Inflammatory macrophage treated with lipopolysaccharide for 4 hours (primary cell): Measurements from ENCODE around the gene SLC39A6.
"Not testable (repeated sequence)": the region's sequence is repeated elsewhere in the genome, so short reads cannot be mapped to it uniquely, and the experiment has no call there.

ENCODE experiments used
- DNase-seq: peaks from one replicate; pipeline ENCODE4 v3.0.0-alpha.2; 2020

Gene SLC39A6, protein sequence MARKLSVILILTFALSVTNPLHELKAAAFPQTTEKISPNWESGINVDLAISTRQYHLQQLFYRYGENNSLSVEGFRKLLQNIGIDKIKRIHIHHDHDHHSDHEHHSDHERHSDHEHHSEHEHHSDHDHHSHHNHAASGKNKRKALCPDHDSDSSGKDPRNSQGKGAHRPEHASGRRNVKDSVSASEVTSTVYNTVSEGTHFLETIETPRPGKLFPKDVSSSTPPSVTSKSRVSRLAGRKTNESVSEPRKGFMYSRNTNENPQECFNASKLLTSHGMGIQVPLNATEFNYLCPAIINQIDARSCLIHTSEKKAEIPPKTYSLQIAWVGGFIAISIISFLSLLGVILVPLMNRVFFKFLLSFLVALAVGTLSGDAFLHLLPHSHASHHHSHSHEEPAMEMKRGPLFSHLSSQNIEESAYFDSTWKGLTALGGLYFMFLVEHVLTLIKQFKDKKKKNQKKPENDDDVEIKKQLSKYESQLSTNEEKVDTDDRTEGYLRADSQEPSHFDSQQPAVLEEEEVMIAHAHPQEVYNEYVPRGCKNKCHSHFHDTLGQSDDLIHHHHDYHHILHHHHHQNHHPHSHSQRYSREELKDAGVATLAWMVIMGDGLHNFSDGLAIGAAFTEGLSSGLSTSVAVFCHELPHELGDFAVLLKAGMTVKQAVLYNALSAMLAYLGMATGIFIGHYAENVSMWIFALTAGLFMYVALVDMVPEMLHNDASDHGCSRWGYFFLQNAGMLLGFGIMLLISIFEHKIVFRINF

DNA sequence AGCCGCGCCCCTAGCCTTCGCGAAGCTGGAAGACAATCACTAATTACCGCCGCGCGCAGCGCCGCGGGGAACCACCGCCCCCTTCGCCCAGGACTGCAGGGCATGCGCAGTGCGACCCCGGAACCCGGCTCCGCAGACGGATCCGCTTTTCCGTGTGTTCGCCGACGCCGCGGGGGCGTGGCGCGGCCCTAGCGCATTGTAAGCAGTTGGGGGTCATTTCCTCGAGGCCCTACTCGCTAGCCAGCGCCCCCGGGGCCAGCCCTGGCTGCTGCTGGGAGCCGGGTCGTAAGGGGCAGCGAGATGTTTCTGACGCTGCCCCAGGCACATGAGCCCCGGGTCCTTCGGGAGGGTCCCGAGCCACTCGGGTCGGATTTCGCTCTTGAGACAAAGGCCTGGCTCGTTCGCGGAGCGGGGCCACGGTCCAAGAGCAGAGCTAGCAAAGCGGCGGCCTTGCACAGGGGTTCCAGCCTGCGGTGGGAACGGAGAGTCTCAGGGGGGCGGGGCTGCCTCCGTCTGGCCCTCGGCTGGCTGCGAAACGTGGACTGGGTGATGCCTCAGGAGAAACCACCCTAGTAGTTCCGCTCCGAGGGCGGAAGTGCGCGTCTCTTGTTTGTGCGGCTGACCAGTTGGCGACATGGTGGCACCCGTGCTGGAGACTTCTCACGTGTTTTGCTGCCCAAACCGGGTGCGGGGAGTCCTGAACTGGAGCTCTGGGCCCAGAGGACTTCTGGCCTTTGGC lies at the start of gene SLC39A6, which contains the start of gene ELP2:
SLC39A6 (minus strand) TSS at position 41 of the 739 bp plus-strand sequence. CDS start 2,333 bp downstream, outside the sequence.
ELP2 (plus strand) TSS at position 600 of the 739 bp plus-strand sequence; CDS start at position 635, 35 bp downstream.
- DNase-seq, result peak; percentile 97

DNA sequence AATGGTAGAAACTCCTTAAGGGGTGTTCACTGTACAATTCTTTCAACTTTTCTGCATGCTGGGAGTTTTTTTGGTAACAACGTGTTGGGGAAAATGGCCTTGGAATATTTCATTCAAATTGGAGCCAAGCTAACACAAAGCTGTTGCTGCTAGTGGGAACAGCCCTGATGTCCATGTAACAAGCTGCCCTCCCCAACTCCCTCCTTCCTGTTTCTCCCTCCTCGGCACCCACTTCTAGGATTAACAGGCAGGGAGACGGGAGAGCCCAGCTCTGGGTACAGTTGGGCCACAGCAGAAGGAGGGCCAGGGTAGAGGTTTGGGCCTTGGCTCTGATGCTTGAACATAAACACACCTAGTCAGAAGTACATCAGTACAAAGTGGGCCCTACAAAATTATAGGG lies 48.8 kb upstream of the SLC39A6 start:
- no peak for DNase-seq

DNA sequence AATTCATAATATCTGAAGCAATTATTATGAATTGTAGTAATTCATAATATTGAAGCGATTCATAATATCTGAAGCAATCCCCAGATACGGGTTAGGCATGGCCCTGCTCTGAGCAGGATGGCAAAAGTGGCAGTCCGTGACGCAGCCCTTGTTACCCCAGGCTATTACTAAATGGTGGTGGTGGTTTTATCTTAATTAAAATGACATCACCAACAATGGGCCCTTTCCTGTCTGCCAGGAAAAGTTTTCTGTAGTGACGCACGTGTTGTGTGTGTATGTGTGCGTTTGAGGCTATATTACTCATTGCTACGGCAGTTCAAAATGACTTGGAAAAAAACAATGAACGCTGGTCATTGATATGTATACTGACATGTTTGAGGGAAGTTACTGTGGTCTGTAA lies 47.6 kb upstream of the SLC39A6 start:
- no peak for DNase-seq

DNA sequence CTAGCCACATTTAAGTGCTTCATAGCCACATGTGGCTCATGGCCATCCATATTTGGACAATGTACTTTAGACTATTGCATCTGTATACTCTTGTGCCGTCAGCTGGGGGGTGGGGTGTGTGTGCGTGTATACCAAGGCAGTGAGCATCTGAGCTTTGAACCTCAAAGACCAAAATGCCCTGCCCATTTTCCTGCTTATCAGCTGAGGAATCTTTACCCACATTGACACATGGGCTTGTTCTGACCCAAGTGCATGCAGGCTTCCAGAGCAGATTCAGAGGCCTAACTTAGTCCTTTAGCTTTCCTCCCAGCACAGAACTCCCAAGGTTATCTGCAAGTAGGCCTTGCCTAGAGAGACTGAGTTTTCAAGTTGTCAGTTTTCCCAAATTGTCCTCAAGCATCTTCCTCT lies 47.0 kb upstream of the SLC39A6 start:
- no peak for DNase-seq

DNA sequence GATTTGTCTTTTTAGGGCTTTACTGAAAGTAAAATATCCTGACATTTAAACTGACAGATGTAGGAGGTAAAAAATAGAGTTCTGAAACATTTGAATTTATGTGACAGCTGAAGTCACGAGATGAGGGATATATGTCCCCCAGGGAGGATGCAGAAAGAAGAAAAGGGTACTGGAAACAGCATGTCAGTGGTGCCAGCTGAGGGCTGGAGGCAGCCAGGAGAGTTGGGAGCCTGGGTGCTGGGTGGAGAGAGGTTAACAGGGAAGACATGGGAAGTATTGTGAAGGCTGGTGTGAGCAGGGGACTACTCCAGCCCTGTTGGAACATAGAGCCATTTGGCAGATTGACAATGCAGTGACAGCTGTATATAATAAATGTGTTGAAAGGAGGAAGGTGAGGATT lies 46.3 kb upstream of the SLC39A6 start:
- no peak for DNase-seq

DNA sequence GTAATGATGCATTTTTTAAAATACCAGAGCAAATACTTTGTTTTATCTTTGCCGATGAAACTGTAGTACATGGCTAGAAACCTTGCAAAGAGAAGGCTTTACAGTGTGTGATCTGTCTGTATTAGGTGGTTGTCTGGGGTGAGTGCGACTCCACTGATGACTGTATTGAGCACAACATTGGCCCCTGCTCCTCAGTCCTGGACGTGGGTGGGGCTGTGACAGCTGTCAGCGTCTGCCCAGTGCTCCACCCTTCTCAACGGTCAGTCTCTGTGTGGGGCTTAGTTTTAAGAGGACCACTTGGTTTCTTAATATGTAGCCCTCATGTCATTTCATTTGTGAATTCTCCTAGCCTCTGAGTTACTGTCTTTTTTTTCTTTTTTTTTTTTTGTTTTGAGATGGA lies 40.8 kb upstream of the SLC39A6 start:
- no peak for DNase-seq

DNA sequence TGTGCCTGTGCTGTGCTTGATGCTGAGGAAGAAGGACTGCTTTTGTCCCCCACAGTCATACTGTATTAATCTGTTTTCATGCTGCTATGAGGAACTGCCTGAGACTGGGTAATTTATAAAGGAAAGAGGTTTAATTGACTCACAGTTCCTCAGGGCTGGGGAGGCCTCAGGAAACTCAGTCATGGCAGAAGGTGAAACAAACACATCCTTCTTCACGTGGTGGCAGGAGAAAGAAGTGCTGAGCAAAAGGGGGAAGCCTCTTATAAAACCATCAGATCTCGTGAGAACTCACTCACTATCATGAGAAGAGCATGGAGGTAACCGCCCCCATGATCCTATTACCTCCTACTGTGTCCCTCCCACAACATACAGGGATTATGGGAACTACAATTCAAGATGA lies 39.2 kb upstream of the SLC39A6 start:
- DNase-seq, result not testable (repeated sequence)

DNA sequence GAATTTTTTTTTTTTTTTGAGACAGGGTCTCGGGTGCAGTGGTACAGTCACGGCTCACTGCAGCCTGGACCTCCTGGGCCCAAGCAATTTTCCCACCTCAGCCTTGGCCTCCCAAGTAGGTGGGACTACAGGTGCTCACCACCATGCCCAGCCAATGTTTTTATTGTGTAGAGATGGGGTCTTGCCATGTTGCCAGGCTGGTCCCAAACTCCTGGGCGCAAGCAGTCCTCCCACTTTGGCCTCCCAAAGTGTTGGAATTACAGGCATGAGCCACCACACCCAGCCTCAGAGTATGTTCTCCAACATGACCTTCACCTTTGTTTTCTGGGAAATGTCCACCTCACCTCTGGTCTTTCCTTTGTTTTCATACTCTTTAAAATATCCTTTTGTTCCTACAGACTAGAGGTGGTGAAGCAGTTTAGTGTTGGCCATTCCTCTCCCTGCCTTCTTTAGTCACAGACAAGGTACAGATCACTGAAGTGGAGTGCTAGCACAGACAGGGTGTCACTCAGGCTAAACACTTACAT lies 38.6 kb upstream of the SLC39A6 start:
- DNase-seq, result no peak

DNA sequence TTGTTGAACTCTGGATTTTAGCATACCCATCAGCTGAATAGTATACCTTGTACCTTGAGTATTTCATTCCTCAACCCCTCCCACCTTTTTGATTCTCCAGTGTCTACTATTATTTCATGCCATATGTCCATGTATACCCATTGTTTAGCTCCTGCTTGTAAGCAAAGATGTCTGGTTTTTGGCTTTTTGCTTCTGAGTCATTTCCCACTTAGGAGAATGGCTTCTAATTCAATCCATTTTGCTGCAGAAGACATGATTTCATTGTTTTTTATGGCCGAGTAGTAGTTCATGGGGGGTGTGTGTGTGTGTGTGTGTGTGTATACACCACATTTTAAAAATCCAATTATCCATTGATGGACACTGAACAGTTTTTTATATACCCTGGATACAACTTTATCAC lies 33.8 kb upstream of the SLC39A6 start:
- DNase-seq, result no peak

DNA sequence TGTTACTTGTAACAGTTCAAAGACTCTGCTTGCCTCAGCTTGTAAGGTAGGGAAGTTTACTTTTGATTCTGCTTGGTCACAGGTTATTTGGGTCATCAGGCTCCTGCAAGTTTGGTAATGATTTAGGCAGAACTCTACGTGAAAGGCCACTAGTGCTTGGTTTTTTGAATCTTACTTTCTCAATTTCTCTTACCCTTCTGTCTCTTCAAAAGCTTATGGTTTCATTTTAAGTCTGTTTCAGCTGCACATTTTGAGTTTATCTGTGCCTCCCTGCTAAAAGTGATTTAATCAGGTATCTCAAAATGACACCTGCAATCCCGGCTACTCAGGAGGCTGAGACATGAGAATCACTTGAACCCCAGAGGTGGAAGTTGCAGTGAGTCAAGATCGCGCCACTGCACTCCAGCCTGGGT lies 31.8 kb upstream of the SLC39A6 start:
- no peak for DNase-seq

DNA sequence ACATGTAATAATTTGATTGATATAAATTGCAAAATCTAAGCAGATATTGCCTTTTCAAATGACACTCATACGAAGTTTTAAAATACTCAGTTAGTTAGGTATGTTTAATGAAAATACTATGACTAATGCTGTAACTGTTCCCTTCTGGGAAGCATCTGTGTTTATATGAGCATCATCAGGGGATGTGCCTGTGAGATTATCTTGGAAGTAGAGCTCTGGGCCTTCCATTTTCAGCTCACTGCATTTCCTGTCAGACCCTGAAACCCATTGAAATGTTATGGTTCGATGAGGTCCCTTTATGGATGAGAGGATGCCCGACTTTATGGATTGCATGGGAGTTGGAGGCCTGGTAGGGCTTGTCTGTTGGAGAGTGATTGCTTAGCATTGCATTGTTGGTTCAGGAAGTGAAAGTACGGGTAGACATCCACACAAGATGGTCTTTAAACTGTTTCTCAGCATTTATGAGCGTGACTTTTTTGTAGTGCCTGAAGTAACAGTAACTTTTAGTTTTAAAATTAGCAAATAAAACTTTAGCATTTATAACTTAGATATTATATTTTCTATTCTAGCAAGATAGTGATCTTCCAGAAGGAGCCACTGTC lies 29.2 kb upstream of the SLC39A6 start:
- no peak for DNase-seq

DNA sequence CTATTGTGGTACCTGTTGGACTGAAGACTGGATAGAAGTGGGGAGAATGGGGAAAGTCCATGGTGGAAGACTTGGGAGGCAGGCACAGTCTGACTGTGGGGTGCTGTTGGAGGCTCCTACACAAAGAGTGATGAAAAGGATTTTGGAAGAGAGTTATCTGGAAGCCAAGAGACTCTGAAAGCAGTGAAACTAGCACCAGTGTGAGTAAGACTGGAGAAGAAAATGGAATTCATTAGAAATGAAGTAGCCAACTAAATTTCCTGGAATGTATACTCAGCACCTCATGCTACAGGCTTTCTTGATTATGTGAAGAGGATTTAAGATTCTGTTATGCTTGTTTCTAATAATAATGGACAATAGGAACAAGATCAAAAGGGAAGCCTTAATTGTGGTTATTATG lies 28.3 kb upstream of the SLC39A6 start:
- no peak for DNase-seq

DNA sequence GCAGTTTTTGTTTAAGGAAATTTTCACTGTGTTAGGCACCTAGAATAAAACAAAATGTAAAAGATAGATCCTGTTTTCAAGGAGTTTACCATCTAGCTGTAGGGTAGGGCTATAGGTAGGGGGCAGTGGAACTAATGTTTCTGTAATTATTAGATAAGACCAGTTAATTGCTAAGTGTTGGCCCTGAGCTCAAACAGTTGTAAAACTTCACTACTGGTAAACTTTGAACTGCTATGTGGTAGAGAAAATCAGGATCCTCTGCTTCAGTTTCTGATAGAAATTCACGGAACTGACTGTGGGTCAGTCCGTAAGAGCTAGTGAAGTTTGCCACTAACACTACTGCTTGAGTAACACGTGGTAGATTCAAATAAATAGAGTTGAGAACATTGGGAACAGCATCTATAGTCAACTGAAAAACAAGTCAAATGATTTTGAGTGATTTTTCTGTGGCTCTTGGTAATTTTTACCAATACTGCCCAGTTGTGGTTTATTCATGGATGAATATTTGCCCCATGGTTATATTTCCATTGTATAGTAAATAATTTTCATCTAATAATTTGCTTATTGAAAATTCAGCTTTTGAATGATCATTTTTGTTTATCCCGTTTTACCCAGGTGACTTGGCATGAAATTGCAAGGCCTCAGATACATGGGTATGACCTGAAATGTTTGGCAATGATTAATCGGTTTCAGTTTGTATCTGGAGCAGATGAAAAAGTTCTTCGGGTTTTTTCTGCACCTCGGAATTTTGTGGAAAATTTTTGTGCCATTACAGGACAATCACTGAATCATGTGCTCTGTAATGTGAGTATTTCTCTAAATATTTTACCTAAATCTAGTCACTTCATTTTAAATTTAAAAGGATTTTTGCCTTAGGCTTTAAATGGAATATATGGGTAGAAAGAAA lies 27.0 kb upstream of the SLC39A6 start:
- DNase-seq, result no peak

DNA sequence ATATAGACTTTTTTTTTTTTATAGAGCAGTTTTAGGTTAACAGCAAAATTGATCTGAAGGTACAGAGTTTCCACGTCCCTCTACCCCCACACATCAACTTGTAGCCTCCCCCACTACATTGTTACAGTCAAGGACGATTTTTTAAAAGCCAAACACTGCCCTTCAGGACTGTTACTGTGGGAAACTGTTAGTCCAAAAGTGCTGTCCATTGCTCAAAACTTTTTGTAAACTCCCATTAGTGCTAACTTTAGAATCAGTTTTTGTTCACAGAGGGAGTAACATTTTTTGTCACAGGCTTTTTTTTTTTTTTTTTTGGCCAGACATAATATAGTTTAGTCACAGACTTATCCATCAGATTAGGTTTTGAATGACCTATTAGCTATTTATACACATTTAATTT lies 24.6 kb upstream of the SLC39A6 start:
- no peak for DNase-seq

DNA sequence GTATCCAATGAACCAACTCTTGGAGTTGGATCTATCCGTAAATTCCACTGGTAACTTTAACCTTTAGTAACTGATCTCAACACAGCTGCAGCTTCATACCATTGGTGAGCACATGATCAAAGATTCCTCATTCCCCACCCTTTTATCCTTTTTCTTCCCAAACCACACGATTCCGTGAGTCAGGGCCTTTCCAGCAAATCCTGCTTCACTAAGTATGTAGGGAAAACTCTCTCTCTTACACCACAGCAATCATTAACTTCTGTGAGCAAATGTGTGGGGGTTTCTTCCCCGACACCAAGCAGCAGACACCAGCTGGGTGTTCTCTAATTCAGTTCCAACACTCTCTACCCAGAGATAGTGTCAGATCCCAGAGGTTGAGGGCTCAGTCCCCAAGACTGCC lies 24.1 kb upstream of the SLC39A6 start:
- DNase-seq, result no peak

DNA sequence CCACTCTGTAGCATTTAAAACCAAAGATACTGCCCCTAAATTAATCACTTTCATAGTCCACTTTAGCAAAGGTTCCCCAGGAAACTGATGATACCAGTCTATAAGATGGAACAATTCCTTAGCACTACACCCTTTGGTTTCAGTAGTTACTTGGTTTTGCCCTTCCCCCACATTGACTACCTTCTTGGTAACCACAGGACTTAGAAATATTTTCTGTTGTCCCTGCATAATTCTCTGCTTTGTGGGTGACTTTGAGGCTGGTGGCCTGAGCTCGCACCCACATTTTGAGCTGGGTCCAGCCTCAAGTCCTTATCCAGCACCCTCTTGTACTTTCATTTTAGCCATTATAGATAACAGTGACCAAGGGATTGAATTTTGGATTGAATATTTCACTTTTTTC lies 23.6 kb upstream of the SLC39A6 start:
- no peak for DNase-seq

DNA sequence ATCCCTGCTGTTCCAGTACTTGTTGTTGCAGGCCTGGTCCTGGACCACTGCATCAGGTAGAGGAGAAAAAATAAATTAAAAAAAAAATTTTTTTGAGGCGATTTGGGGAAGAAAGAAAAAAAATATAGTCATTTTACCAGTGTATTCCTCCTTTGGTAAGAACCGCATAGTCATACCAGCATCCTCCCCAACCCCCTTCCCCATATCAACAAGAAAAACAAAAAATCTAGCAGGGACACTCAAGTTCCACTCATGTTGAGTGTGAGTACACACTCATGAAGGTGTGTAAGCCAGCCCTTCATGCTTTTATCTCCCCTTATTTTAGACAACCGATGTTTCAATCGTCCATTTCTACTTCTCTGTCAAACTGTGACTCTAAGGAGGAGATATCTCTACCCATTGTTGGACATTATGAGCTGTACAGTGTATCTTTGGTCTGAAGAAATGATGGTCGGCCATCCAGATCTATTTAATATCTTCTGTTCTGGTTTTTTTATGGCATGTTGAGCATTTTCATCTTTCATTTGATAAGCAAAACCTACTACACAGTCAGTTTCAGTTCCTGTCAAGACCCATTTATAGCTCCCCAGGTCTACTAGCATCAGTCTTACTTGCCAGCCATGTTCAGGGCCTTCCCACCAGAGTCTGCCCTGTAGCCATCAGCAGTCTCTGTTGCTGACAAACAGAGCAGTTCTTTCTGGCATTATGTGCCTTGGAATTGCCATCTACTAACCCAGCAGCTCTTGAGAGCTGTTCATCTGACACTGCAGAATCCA lies 20.6 kb upstream of the SLC39A6 start:
- no peak for DNase-seq

DNA sequence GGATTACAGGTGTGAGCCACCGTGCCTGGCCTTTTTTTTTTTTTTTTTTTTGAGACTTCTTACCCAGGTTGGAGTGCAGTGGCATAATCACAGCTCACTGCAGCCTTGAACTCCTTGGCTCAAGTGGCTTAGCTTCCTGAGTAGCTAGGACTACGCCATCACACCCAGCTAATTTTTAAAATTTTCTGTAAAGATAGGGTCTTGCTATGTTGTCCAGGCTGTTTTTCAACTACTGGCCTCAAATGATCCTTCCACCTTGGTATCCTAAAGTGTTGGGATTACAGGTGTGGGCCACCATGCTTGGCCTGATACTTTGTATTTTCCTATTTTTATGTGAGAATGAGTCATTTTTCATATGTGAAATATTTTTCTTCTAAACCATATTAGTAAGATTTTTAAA lies 14.3 kb upstream of the SLC39A6 start:
- no peak for DNase-seq

DNA sequence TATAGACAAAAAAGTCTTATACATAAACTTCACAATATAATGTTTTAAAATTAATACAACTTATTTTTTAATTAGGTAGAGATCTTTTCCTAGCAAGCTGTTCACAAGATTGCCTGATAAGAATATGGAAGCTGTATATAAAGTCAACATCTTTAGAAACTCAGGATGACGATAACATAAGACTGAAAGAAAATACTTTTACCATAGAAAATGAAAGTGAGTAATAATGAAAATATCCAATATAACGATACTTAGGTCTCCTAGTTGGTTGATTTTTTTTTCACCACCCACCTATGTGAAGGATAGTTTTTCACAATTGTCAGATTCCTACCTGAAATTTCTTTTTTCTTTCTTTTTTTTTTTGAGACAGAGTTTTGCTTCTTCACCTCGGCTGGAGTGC lies 13.6 kb upstream of the SLC39A6 start:
- no peak for DNase-seq

DNA sequence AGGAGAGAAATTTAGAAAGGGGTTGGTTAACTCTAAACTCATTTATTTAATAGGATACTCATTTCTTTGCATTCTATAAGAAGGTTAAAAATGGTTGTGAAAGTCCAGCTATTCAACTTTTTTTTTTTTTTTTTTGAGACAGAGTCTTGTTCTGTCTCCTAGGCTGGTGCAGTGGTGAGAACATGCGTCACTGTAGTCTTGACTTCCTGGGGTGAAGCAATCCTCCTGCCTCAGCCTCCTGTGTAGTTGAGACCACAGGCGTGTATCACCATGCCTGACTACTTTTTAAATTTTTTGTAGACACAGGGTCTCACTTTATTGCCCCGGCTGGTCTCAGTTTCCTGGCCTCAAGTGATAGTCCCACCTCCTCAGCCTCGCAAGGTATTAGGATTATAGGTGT lies 12.4 kb upstream of the SLC39A6 start:
- no peak for DNase-seq

DNA sequence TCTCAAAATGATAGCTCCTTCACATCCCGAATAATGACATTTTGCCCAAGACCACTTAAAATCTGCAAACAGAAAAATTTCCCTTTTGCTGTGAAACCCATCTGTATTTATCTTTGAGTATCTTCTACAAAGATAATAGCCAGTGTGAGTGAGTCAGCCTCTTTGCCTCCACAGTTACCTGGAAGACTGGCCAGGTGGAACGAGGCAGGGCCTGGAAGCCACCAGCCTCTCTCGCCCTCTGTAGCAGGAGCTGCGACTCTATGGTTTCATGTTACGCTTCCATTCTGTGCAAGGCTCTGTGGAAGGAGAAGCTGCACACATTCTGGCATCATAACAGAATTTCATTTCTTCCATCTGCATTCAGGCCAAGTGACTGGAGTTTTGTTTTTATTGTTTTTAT lies 10.1 kb upstream of the SLC39A6 start:
- no peak for DNase-seq
